GM12878 (cell line): ENCODE measurements around the gene SOX2. TPM values are rescaled to one million over a fixed set of nuclear protein-coding genes. Genes with fewer than 3 reads are reported as not detected.

Source experiments
- ATAC-seq: fragments of 200-7000 bp; cut with Tn5 transposase; 3 replicates; pipeline ENCODE4 v1.9.1; 2020; ENCODE audit warnings: mild to moderate bottlenecking, moderate library complexity
- BruUV-seq: library from RNA; stranded (reverse); fragments of 400-500 nt; replicated peaks from 2 replicates; lab custom pipeline; 2021; lab: Mats Ljungman, UMichigan
- CTCF ChIA-PET: fragments of 300-600 bp; sonication (Branson Sonifier 250); formaldehyde crosslinking; extraction: SDS; loops from one replicate; lab custom pipeline; 2021; ENCODE audit warnings: inconsistent platforms; lab: Yijun Ruan, JAX
- POLR2A ChIA-PET: fragments of 350-600 bp; formaldehyde crosslinking; extraction: SDS; loops from one replicate; lab custom pipeline; 2021; ENCODE audit warnings: inconsistent platforms; lab: Charles Lee
- RAD21 ChIA-PET: fragments of 300-600 bp; sonication (Branson Sonifier 250); formaldehyde crosslinking; loops from one replicate; lab custom pipeline; 2023; ENCODE audit warnings: antibody characterized with exemption; ENCODE audit not compliant: unreplicated experiment; lab: Charles Lee
- SMC1A ChIA-PET: fragments of 300-600 bp; sonication (Branson Sonifier 250); formaldehyde crosslinking; loops from one replicate; lab custom pipeline; 2023; ENCODE audit not compliant: unreplicated experiment, uncharacterized antibody; lab: Charles Lee
- DNase-seq: peaks from one replicate; pipeline ENCODE4 v3.0.0-alpha.2; 2011; ENCODE audit warnings: low read depth, low spot score
- FAIRE-seq: peaks from 3 replicates; lab custom pipeline; 2011; peaks lifted over from hg19 to GRCh38; lab: Jason Lieb, UNC
- H2AFZ ChIP-seq: 2 replicates; pipeline ENCODE4 v1.6.0; 2011; ENCODE audit warnings: low read depth, low read length, control low read depth; ENCODE audit not compliant: control insufficient read depth
- H3K27ac ChIP-seq: 2 replicates; pipeline ENCODE4 v1.5.1; 2011; ENCODE audit warnings: control low read depth; ENCODE audit not compliant: control insufficient read depth, insufficient read depth
- H3K27me3 ChIP-seq, 2 experiments: replicated peaks in 1 of 2; 2 replicates each; pipeline versions ENCODE4 v1.6.0 to v1.6.1; 2011; ENCODE audit warnings: low read length in 1 of 2; ENCODE audit not compliant: control insufficient read depth in 2 of 2, insufficient read depth in 2 of 2
- H3K36me3 ChIP-seq, 2 experiments: 2 replicates each; pipeline ENCODE4 v1.5.1; 2011; ENCODE audit warnings: low read length in 1 of 2; ENCODE audit not compliant: control insufficient read depth in 2 of 2, insufficient read depth in 2 of 2
- H3K4me1 ChIP-seq: 2 replicates; pipeline ENCODE4 v1.6.1; 2011; ENCODE audit warnings: mild to moderate bottlenecking, low read length, moderate library complexity, mixed read lengths; ENCODE audit not compliant: control insufficient read depth, insufficient read depth
- H3K4me2 ChIP-seq: 2 replicates; pipeline ENCODE4 v1.6.0; 2011; ENCODE audit warnings: control low read depth; ENCODE audit not compliant: control insufficient read depth, insufficient read depth
- H3K4me3 ChIP-seq: fragments of 200-600 bp; sonication (generic); 2 replicates; pipeline ENCODE4 v1.5.1; 2016
- H3K79me2 ChIP-seq: 2 replicates; pipeline ENCODE4 v1.6.0; 2011; ENCODE audit warnings: low read length; ENCODE audit not compliant: control insufficient read depth, insufficient read depth
- H3K9ac ChIP-seq: 2 replicates; pipeline ENCODE4 v1.8.0; 2011; ENCODE audit warnings: low read length, control low read depth, mixed read lengths; ENCODE audit not compliant: control insufficient read depth, insufficient read depth
- H3K9me3 ChIP-seq: replicated peaks from 3 replicates; pipeline ENCODE4 v1.5.1; 2011; ENCODE audit warnings: mild to moderate bottlenecking, low read length; ENCODE audit not compliant: control insufficient read depth, insufficient read depth
- H4K20me1 ChIP-seq: 2 replicates; pipeline ENCODE4 v1.6.0; 2011; ENCODE audit not compliant: control insufficient read depth, insufficient read depth
- ASH2L ChIP-seq: fragments of 300-600, 200-600 bp; sonication (generic); IDR thresholded peaks from 2 replicates; pipeline ENCODE4 v1.6.1; 2017; ENCODE audit warnings: low read depth, mild to moderate bottlenecking, borderline replicate concordance
- BRCA1 ChIP-seq: IDR thresholded peaks from 2 replicates; pipeline ENCODE4 v1.6.1; 2011; ENCODE audit warnings: low read depth, low read length, improper control_type of control experiment
- CHD2 ChIP-seq: IDR thresholded peaks from 2 replicates; pipeline ENCODE4 v1.6.1; 2011; ENCODE audit warnings: low read depth, low read length, improper control_type of control experiment, borderline replicate concordance
- MYB ChIP-seq: fragments of 150-350 bp; IDR thresholded peaks from 2 replicates; pipeline ENCODE4 v1.6.1; 2014; ENCODE audit warnings: mild to moderate bottlenecking, low read depth, low read length, borderline replicate concordance
- WGBS: methylation state at CpG from one replicate; pipeline ENCODE4 v1.1.6; 2016; ENCODE audit warnings: low lambda C conversion rate; ENCODE audit not compliant: insufficient replicate concordance, insufficient coverage; ENCODE audit errors: missing lambda C conversion rate; 5-methylcytosine and 5-hydroxymethylcytosine counted together
- in situ Hi-C: fragments of 300-500 bp; cut with MboI; formaldehyde crosslinking; loops from 9 replicates; pipeline ENCODE4 v1.14.3; 2018; ENCODE audit warnings: mixed read lengths
- intact Hi-C: fragments of 100-400 bp; cut with micrococcal nuclease; formaldehyde crosslinking; loops from one replicate; pipeline ENCODE4 v1.14.2; 2022; ENCODE audit not compliant: unreplicated experiment
- polyA plus RNA-seq, 11 experiments: library from polyadenylated mRNA; depleted of rRNA in 4 of 11; unstranded in 6 of 11; stranded (reverse) in 5 of 11; fragments of >200 nt; fragmentation: Nextera tagmentation in 4 of 11; fragmentation: Illumina TruSeq in 1 of 11; extraction: Ambion mirVana in 4 of 11; extraction: Trizol in 1 of 11; gene quantifications; 1 replicate in 1 of 11; 2 replicates in 10 of 11; pipeline versions ENCODE4 v1.2.1 to v1.2.3, GENCODE V29; 2011 to 2016; ENCODE audit warnings: inconsistent platforms in 2 of 11, missing spikeins in 2 of 11, low read depth in 1 of 11
- total RNA-seq, 4 experiments: library from RNA; depleted of rRNA in 3 of 4; stranded (reverse); fragments of >200 nt in 3 of 4; fragmentation: Illumina TruSeq in 1 of 4; extraction: Trizol in 1 of 4; gene quantifications; 2 replicates each; pipeline versions ENCODE4 v1.2.1 to v1.2.3, GENCODE V29; 2013 to 2021
- TF ChIP-seq, protein P1 (sequence below): fragments of 450-650 bp; conservative IDR thresholded peaks from 2 replicates; pipeline ENCODE4 v1.6.1; 2017; ENCODE audit warnings: mild to moderate bottlenecking, moderate library complexity
- TF ChIP-seq, protein P2 (sequence below): fragments of 450-650 bp; IDR thresholded peaks from 2 replicates; pipeline ENCODE4 v1.6.1; 2018; ENCODE audit warnings: mild to moderate bottlenecking, low read depth, moderate library complexity; ENCODE audit not compliant: partially characterized antibody

The SOX2 gene
- total and polyA plus RNA-seq, 10 of the 15 experiments (the other 5 are each of a cell fraction or from before 2014, with no cell fraction given): 0.06 to 0.10 (median 0.07) TPM; not detected in 6

- POLR2A ChIA-PET: interaction anchor here (0.7 kb wide), 1 partner anchor 804 kb away, joined by 6 read pairs; no protein-coding TSS in a partner anchor
- H3K27me3 ChIP-seq: peaks cover 7 to 22% of the 10 kb centered on the region in 2 experiments
- in situ Hi-C loops: loop anchor here (10.0 kb wide), 1 partner anchor 554 kb away; no protein-coding TSS in a partner anchor
- no peak overlapping the region for H3K27ac ChIP-seq
- intact Hi-C loops: loop anchor here (10.0 kb wide), 3 partner anchors 234 to 896 kb away; partner anchors contain the start of gene FXR1
- no peak for FAIRE-seq
- no TSS peak for BruUV-seq
- H4K20me1 ChIP-seq: no peaks in the 10 kb centered on the region; the same call in 1 of the 2 replicates
- DNase-seq: no peak
- H3K9me3 ChIP-seq: no peaks in the 10 kb centered on the region
- RAD21 ChIA-PET: interaction anchor here (1.0 to 3.6 kb wide), 6 partner anchors 372 to 917 kb away, joined by 3 to 12 read pairs (median 4); no protein-coding TSS in a partner anchor
- no peak overlapping the region for H3K4me2 ChIP-seq
- H3K4me1 ChIP-seq: no peaks in the 10 kb centered on the region
- CTCF ChIA-PET: interaction anchor here (0.6 to 3.4 kb wide), 37 partner anchors 8 to 1031 kb away, joined by 3 to 36 read pairs (median 5); no protein-coding TSS in a partner anchor
- no peak for ATAC-seq
- SMC1A ChIA-PET: interaction anchor here (0.7 to 1.8 kb wide), 5 partner anchors 28 to 491 kb away, joined by 3 to 9 read pairs (median 5); no protein-coding TSS in a partner anchor
- H2AFZ ChIP-seq: no peak overlapping the region
- no peak overlapping the region for H3K4me3 ChIP-seq
- 58% methylated on average over 4 of the region's 5 CpGs for WGBS
- no peak for TF ChIP-seq CHD2
- TF ChIP-seq, protein P1, sequence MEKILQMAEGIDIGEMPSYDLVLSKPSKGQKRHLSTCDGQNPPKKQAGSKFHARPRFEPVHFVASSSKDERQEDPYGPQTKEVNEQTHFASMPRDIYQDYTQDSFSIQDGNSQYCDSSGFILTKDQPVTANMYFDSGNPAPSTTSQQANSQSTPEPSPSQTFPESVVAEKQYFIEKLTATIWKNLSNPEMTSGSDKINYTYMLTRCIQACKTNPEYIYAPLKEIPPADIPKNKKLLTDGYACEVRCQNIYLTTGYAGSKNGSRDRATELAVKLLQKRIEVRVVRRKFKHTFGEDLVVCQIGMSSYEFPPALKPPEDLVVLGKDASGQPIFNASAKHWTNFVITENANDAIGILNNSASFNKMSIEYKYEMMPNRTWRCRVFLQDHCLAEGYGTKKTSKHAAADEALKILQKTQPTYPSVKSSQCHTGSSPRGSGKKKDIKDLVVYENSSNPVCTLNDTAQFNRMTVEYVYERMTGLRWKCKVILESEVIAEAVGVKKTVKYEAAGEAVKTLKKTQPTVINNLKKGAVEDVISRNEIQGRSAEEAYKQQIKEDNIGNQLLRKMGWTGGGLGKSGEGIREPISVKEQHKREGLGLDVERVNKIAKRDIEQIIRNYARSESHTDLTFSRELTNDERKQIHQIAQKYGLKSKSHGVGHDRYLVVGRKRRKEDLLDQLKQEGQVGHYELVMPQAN: no peak
- TF ChIP-seq, protein P2, sequence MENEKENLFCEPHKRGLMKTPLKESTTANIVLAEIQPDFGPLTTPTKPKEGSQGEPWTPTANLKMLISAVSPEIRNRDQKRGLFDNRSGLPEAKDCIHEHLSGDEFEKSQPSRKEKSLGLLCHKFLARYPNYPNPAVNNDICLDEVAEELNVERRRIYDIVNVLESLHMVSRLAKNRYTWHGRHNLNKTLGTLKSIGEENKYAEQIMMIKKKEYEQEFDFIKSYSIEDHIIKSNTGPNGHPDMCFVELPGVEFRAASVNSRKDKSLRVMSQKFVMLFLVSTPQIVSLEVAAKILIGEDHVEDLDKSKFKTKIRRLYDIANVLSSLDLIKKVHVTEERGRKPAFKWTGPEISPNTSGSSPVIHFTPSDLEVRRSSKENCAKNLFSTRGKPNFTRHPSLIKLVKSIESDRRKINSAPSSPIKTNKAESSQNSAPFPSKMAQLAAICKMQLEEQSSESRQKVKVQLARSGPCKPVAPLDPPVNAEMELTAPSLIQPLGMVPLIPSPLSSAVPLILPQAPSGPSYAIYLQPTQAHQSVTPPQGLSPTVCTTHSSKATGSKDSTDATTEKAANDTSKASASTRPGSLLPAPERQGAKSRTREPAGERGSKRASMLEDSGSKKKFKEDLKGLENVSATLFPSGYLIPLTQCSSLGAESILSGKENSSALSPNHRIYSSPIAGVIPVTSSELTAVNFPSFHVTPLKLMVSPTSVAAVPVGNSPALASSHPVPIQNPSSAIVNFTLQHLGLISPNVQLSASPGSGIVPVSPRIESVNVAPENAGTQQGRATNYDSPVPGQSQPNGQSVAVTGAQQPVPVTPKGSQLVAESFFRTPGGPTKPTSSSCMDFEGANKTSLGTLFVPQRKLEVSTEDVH: no peak
- no peak for TF ChIP-seq ASH2L
- TF ChIP-seq BRCA1: no peak
- no peak for TF ChIP-seq MYB
- TF ChIP-seq, all 136 proteins: peak for 0
- no peaks in the 10 kb centered on the region for H3K36me3 ChIP-seq
- H3K9ac ChIP-seq: no peak overlapping the region
- H3K79me2 ChIP-seq: no peaks in the 10 kb centered on the region
These were observed 10.6 kb upstream of the SOX2 start for GRCh38 chr3:181701096-181701495.
